SKM-1 (cell line): ENCODE data around the gene GPR62.
"Not testable (repeated sequence)": the region's sequence is repeated elsewhere in the genome, so short reads cannot be mapped to it uniquely, and the experiment has no call there.

ENCODE experiments used
- DNase-seq: peaks from one replicate; lab custom pipeline; 2025; ENCODE audit not compliant: unreplicated experiment; lab: John Stamatoyannopoulos, UW

GPR62 gene

GRCh38 chr3:51955175-51955892 is at the start of gene GPR62:
Gene GPR62 (plus strand): TSS chr3:51955381. CDS start chr3:51955653, 272 bp downstream.
- DNase-seq: no peak

- no peak for DNase-seq
Observed at GRCh38 chr3:51908026-51908425, 47.2 kb upstream of the GPR62 start.

- no peak for DNase-seq
Observed at GRCh38 chr3:51916418-51916817, 38.8 kb upstream of the GPR62 start.

DNA sequence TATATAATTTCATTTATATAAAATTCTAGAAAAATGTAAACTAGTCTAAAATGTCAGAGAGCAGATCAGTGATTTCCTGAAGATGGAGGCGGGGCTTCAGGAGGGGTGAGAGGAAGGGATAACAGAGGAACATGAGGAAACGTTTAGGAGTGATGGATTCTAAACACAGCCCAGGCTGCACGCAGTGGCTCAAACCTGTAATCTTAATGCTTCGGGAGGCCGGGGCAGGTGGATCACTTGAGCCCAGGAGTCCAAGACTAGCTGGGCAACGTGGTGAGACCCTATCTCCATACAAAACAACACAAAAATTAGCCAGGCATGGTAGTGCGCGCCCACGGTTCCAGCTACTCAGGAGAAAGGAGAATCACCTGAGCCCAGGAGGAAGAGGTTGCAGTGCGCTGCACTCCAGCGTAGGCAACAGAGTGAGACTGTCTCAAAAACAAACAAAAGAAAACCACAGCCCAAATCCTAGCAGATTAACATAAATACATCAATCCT is 34.1 kb upstream of the GPR62 start:
- no peak for DNase-seq

GRCh38 chr3:51927061-51927977 is 27.9 kb upstream of the GPR62 start:
- DNase-seq: no peak

- DNase-seq: no peak
Observed at GRCh38 chr3:51928438-51928837, 26.7 kb upstream of the GPR62 start.

- DNase-seq: not testable (repeated sequence)
Observed at GRCh38 chr3:51928981-51929380, 26.2 kb upstream of the GPR62 start.

- DNase-seq: no peak
Observed at GRCh38 chr3:51929420-51930003, 25.7 kb upstream of the GPR62 start.

GRCh38 chr3:51930439-51930838 is 24.7 kb upstream of the GPR62 start:
- no peak for DNase-seq

DNA sequence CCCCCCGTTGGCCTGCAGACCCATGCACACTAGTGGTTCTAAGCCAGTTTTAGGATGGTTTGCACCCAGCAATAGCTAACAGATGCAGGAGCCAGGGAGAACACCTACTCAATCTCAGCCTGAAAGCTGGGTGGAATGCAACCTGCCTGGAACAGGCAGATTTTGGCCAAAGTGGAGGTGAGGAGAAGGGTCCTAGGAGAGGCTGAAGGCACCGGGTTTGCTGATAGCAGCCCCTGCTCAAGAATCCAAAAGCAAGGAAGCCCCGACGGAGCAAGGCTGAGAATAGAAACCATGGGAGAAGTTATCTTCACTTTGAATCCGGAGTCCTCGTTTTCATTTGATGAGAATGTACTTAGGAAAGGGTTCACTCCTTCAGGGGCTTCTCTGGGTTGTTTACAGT is 23.4 kb upstream of the GPR62 start:
- no peak for DNase-seq

DNA sequence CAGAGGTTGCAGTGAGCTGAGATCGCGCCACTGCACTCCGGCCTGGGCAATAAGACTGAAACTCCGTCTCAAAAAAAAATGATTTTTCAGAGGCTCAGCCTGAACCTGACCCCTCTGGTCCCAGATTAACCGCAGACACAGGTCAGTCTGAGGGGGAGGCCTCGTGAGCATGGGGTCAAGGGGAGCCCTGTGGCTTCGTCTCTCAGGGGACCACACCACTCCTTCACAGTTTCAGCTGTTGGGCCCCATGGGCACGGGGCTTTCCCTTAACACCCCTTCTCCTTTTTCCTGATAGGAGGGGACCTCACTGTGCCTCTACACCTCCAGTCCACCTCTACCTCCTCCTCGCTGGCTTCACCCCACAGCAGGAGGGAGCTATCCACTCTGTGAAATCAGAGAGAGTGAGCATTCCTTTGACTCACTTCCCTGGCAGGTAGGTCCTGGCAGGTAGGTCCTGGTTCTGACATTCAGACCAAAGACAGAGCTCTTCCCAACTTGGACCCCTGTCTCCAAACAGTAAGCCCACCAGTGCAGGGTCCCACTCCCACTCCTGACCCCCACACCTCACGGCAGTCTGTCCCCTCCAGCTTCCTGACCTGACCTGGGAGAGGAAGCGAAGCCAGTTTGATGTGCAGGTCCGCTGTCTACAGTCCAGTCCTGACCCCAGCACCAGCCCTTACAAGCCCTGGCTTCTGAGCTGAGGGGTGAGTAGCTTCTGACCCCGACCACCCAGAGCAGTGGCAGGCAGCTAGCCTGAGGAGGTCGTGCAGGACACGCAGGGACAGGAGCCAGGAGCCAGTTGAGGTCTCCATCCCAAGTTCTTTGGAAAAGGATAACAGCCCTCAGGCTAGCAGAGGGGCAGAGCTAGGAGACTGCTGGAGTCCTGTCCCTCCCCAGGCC is 22.5 kb upstream of the GPR62 start:
- no peak for DNase-seq

DNA sequence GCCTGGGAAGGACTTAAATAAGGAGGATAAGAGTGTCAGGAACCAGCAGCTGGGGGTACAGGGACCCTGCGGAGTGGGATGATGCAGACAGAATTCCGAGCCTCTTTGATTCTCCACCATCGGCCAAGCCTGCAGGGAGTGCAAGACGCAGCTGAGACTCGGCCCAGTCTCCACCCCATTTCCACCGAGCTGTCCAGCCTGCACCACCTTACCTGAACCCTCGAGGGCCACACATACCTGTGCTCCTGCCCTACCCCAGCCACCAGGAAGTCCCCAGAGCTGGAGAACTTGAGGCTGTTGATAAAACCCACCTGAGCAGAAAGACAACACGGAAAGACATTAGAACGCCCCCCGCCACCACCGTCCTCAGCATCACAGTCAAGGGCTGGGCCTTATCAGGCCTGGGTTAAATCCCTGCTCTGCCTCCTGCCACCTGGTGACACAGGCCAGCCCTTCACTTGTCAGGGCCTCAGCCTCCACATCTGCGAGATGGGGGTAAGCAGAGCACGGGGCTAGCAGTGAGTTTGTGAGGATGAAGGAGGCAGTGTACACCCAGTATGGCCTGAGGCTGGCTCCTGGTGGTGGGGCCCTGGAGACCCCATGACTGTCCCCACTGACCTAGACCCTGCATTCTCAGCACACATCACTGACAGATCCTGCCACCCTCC is 21.6 kb upstream of the GPR62 start:
- no peak for DNase-seq

DNA sequence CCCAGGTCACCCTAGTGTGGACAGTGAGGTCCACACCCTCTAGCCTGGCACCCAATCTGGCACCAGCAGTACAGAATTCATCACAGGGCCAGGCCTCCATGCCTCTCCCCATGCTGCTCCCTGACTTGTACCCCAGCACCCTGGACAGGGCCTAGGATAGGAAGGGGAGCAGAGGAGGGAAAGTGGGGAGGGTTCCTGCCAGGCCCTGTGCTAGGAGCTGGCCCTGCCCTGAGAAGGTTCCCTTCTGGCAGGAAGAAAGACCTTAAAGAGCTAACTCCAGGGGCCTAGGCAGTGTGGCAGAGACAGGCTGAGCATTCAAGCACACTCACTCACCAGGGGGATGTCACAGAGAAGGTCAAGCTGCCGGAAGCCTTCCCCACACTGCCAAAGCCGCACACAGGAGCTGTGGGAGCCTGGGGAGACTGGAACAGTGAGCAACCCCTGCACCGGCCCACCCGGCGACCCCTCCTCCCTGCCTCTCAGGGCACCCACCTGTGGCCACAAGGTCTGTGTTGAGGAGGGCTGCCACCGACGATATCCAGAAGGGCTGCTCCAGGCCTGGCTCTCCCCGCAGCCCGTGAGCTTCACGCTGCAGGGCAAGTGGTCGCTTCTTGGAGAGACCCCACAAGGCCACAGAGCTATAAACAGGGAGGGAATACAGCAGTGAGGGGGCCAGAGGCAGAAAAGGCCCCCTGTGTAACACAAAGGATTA is 20.9 kb upstream of the GPR62 start:
- no peak for DNase-seq

- DNase-seq: no peak
Observed at GRCh38 chr3:51934991-51935885, 19.9 kb upstream of the GPR62 start.

GRCh38 chr3:51935886-51936755 is 19.1 kb upstream of the GPR62 start:
- no peak for DNase-seq

GRCh38 chr3:51937014-51937413 is 18.2 kb upstream of the GPR62 start:
- DNase-seq: no peak

GRCh38 chr3:51937611-51938450 is 17.4 kb upstream of the GPR62 start:
- no peak for DNase-seq
